Fibroblast of peridontal ligament (primary cell): ENCODE results near the gene DGCR6.
"Not testable (repeated sequence)": the region's sequence is repeated elsewhere in the genome, so short reads cannot be mapped to it uniquely, and the experiment has no call there.

Experiments used
- DNase-seq: peaks from one replicate; pipeline ENCODE4 v3.0.0-alpha.2; 2010; ENCODE audit errors: extremely low read depth

The DGCR6 gene

GRCh38 chr22:18960166-18960820, 54.2 kb downstream of the DGCR6 start:
- not testable (repeated sequence) for DNase-seq

- not testable (repeated sequence) for DNase-seq
These were observed 55.1 kb downstream of the DGCR6 start for GRCh38 chr22:18961201-18961600.
